HepG2 (cell line): ENCODE results near the gene SRBD1. TPM values are rescaled to one million over a fixed set of nuclear protein-coding genes. Genes with fewer than 3 reads are reported as not detected.

Source experiments
- ELF3 ChIP-seq: IDR thresholded peaks from 2 replicates; pipeline ENCODE4 v1.6.1; 2016; ENCODE audit warnings: missing genetic modification reagents, missing compliant biosample characterization
- ELF4 ChIP-seq: sonication (generic); formaldehyde crosslinking; IDR thresholded peaks from 2 replicates; pipeline ENCODE4 v1.5.0; 2020; ENCODE audit warnings: missing genetic modification reagents, mild to moderate bottlenecking, moderate library complexity, borderline replicate concordance
- ERF ChIP-seq: IDR thresholded peaks from 2 replicates; pipeline ENCODE4 v1.6.1; 2018; ENCODE audit warnings: missing biosample characterization, missing genetic modification reagents
- FOXC1 ChIP-seq: sonication (generic); formaldehyde crosslinking; IDR thresholded peaks from 2 replicates; pipeline ENCODE4 v1.8.0; 2022; ENCODE audit warnings: mild to moderate bottlenecking, missing genetic modification reagents, borderline replicate concordance
- KLF6 ChIP-seq: IDR thresholded peaks from 2 replicates; pipeline ENCODE4 v1.8.0; 2016; ENCODE audit warnings: missing biosample characterization, missing genetic modification reagents
- MAFF ChIP-seq: IDR thresholded peaks from 2 replicates; pipeline ENCODE4 v1.6.1; 2011; ENCODE audit warnings: low read depth, low read length, improper control_type of control experiment
- NFE2L1 ChIP-seq: sonication (generic); formaldehyde crosslinking; IDR thresholded peaks from 2 replicates; pipeline ENCODE4 v1.4.0; 2020; ENCODE audit warnings: missing genetic modification reagents, mild to moderate bottlenecking, borderline replicate concordance
- RFX1 ChIP-seq: fragments of 450-650 bp; IDR thresholded peaks from 2 replicates; pipeline ENCODE4 v1.6.1; 2017
- ZNF333 ChIP-seq: sonication (generic); formaldehyde crosslinking; IDR thresholded peaks from 2 replicates; pipeline ENCODE4 v1.4.0; 2020; ENCODE audit warnings: mild to moderate bottlenecking, missing genetic modification reagents, borderline replicate concordance
- ZNF543 ChIP-seq: sonication (generic); formaldehyde crosslinking; IDR thresholded peaks from 2 replicates; pipeline ENCODE4 v1.4.0; 2020; ENCODE audit warnings: mild to moderate bottlenecking, missing genetic modification reagents
- ZNF557 ChIP-seq: sonication (generic); formaldehyde crosslinking; IDR thresholded peaks from 2 replicates; pipeline ENCODE4 v1.4.0; 2020; ENCODE audit warnings: missing genetic modification reagents
- ZNF790 ChIP-seq: sonication (generic); formaldehyde crosslinking; IDR thresholded peaks from 2 replicates; pipeline ENCODE4 v1.8.0; 2022; ENCODE audit warnings: missing genetic modification reagents, mild to moderate bottlenecking, borderline replicate concordance
- polyA plus RNA-seq, 8 experiments: library from polyadenylated mRNA; depleted of rRNA in 3 of 8; stranded (reverse) in 7 of 8; unstranded in 1 of 8; fragments of >200 nt; fragmentation: Illumina TruSeq in 4 of 8; extraction: Trizol in 4 of 8; gene quantifications; 2 replicates each; pipeline versions ENCODE4 v1.2.1 to v1.2.3, GENCODE V29; 2011 to 2016; ENCODE audit warnings: low read depth in 4 of 8, missing spikeins in 1 of 8, mixed read lengths in 1 of 8; ENCODE audit not compliant: insufficient read depth in 1 of 8
- total RNA-seq, 5 experiments: library from RNA; depleted of rRNA; stranded (reverse); fragments of >200 nt; fragmentation: Illumina TruSeq; extraction: Trizol; gene quantifications; 2 replicates each; pipeline ENCODE4 v1.2.3, GENCODE V29; 2016; ENCODE audit warnings: low read depth in 1 of 5
- TF ChIP-seq, protein P1 (sequence below): sonication (generic); formaldehyde crosslinking; IDR thresholded peaks from 2 replicates; pipeline ENCODE4 v1.4.0; 2020; ENCODE audit warnings: mild to moderate bottlenecking, missing genetic modification reagents
- TF ChIP-seq, protein P2 (sequence below): IDR thresholded peaks from 2 replicates; pipeline ENCODE4 v1.6.1; 2012; ENCODE audit warnings: low read length, improper control_type of control experiment
- TF ChIP-seq, protein P3 (sequence below): sonication (generic); formaldehyde crosslinking; IDR thresholded peaks from 2 replicates; pipeline ENCODE4 v1.5.0; 2020; ENCODE audit warnings: missing genetic modification reagents, mild to moderate bottlenecking, borderline replicate concordance
- TF ChIP-seq, protein P4 (sequence below): sonication (generic); formaldehyde crosslinking; IDR thresholded peaks from 2 replicates; pipeline ENCODE4 v1.4.0; 2020; ENCODE audit warnings: mild to moderate bottlenecking, low read depth, missing genetic modification reagents
- TF ChIP-seq, protein P5 (sequence below): IDR thresholded peaks from 2 replicates; pipeline ENCODE4 v1.6.1; 2016; ENCODE audit warnings: low read depth, control low read depth

The SRBD1 gene
- total and polyA plus RNA-seq, 2 of the 13 experiments (the other 11 are each of a cell fraction or from before 2014, with no cell fraction given): 3.2 to 23.9 TPM

DNA sequence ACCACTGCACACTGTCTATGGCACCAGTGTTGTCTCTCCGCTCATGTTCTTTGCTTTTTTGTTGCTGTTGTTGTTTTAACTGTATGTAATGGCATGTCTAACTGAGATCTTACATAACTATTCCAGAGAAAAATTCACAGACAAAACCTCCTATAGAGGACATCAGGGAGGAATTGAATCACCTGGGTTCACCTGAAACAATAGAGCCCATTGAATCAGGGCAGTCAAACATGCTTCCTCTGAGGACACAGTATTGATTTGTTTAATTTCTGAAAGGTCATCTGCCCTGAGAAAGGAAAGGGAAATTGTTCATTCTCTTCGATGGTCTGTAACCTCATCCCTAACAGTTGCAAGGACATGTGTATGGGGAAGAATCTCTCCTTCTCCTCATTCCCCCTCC, 237.5 kb downstream of the SRBD1 start (continued):
- TF ChIP-seq ELF3 (CRISPR knock-in tag) (peak; percentile 91), FOXC1 (CRISPR knock-in tag) (no peak), NFE2L1 (CRISPR knock-in tag) (no peak), MAFF (no peak), KLF6 (CRISPR knock-in tag) (peak; percentile 24; the same call in 1 of the 2 replicates), ELF4 (CRISPR knock-in tag) (no peak), RFX1 (no peak), ERF (CRISPR knock-in tag) (peak; percentile 68), ZNF557 (CRISPR knock-in tag) (no peak), ZNF790 (CRISPR knock-in tag) (no peak), ZNF333 (CRISPR knock-in tag) (no peak), ZNF543 (CRISPR knock-in tag) (no peak)
- TF ChIP-seq, protein P1, sequence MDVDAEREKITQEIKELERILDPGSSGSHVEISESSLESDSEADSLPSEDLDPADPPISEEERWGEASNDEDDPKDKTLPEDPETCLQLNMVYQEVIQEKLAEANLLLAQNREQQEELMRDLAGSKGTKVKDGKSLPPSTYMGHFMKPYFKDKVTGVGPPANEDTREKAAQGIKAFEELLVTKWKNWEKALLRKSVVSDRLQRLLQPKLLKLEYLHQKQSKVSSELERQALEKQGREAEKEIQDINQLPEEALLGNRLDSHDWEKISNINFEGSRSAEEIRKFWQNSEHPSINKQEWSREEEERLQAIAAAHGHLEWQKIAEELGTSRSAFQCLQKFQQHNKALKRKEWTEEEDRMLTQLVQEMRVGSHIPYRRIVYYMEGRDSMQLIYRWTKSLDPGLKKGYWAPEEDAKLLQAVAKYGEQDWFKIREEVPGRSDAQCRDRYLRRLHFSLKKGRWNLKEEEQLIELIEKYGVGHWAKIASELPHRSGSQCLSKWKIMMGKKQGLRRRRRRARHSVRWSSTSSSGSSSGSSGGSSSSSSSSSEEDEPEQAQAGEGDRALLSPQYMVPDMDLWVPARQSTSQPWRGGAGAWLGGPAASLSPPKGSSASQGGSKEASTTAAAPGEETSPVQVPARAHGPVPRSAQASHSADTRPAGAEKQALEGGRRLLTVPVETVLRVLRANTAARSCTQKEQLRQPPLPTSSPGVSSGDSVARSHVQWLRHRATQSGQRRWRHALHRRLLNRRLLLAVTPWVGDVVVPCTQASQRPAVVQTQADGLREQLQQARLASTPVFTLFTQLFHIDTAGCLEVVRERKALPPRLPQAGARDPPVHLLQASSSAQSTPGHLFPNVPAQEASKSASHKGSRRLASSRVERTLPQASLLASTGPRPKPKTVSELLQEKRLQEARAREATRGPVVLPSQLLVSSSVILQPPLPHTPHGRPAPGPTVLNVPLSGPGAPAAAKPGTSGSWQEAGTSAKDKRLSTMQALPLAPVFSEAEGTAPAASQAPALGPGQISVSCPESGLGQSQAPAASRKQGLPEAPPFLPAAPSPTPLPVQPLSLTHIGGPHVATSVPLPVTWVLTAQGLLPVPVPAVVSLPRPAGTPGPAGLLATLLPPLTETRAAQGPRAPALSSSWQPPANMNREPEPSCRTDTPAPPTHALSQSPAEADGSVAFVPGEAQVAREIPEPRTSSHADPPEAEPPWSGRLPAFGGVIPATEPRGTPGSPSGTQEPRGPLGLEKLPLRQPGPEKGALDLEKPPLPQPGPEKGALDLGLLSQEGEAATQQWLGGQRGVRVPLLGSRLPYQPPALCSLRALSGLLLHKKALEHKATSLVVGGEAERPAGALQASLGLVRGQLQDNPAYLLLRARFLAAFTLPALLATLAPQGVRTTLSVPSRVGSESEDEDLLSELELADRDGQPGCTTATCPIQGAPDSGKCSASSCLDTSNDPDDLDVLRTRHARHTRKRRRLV (CRISPR knock-in tag): no peak
- TF ChIP-seq, protein P2, sequence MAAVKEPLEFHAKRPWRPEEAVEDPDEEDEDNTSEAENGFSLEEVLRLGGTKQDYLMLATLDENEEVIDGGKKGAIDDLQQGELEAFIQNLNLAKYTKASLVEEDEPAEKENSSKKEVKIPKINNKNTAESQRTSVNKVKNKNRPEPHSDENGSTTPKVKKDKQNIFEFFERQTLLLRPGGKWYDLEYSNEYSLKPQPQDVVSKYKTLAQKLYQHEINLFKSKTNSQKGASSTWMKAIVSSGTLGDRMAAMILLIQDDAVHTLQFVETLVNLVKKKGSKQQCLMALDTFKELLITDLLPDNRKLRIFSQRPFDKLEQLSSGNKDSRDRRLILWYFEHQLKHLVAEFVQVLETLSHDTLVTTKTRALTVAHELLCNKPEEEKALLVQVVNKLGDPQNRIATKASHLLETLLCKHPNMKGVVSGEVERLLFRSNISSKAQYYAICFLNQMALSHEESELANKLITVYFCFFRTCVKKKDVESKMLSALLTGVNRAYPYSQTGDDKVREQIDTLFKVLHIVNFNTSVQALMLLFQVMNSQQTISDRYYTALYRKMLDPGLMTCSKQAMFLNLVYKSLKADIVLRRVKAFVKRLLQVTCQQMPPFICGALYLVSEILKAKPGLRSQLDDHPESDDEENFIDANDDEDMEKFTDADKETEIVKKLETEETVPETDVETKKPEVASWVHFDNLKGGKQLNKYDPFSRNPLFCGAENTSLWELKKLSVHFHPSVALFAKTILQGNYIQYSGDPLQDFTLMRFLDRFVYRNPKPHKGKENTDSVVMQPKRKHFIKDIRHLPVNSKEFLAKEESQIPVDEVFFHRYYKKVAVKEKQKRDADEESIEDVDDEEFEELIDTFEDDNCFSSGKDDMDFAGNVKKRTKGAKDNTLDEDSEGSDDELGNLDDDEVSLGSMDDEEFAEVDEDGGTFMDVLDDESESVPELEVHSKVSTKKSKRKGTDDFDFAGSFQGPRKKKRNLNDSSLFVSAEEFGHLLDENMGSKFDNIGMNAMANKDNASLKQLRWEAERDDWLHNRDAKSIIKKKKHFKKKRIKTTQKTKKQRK: no peak
- TF ChIP-seq, protein P3, sequence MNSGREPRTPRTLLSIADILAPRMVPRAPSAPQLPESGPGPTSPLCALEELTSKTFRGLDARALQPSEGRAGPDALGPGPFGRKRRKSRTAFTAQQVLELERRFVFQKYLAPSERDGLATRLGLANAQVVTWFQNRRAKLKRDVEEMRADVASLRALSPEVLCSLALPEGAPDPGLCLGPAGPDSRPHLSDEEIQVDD (CRISPR knock-in tag): no peak
- TF ChIP-seq, protein P4, sequence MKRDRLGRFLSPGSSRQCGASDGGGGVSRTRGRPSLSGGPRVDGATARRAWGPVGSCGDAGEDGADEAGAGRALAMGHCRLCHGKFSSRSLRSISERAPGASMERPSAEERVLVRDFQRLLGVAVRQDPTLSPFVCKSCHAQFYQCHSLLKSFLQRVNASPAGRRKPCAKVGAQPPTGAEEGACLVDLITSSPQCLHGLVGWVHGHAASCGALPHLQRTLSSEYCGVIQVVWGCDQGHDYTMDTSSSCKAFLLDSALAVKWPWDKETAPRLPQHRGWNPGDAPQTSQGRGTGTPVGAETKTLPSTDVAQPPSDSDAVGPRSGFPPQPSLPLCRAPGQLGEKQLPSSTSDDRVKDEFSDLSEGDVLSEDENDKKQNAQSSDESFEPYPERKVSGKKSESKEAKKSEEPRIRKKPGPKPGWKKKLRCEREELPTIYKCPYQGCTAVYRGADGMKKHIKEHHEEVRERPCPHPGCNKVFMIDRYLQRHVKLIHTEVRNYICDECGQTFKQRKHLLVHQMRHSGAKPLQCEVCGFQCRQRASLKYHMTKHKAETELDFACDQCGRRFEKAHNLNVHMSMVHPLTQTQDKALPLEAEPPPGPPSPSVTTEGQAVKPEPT (CRISPR knock-in tag): no peak
- TF ChIP-seq, protein P5, sequence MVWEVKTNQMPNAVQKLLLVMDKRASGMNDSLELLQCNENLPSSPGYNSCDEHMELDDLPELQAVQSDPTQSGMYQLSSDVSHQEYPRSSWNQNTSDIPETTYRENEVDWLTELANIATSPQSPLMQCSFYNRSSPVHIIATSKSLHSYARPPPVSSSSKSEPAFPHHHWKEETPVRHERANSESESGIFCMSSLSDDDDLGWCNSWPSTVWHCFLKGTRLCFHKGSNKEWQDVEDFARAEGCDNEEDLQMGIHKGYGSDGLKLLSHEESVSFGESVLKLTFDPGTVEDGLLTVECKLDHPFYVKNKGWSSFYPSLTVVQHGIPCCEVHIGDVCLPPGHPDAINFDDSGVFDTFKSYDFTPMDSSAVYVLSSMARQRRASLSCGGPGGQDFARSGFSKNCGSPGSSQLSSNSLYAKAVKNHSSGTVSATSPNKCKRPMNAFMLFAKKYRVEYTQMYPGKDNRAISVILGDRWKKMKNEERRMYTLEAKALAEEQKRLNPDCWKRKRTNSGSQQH (CRISPR knock-in tag): no peak
